GM18508 (cell line): ENCODE data around the gene GPR78.

Experiments used
- ATAC-seq: cut with Tn5 transposase; IDR thresholded peaks from one replicate; pipeline ENCODE4 v1.9.1; 2021; ENCODE audit warnings: moderate number of reproducible peaks; ENCODE audit not compliant: insufficient read depth, unreplicated experiment

Gene GPR78

GRCh38 chr4:8545439-8545765 lies 34.8 kb upstream of the GPR78 start:
- ATAC-seq: no peak

- ATAC-seq: no peak
Observed at GRCh38 chr4:8546766-8547107, 33.5 kb upstream of the GPR78 start.

DNA sequence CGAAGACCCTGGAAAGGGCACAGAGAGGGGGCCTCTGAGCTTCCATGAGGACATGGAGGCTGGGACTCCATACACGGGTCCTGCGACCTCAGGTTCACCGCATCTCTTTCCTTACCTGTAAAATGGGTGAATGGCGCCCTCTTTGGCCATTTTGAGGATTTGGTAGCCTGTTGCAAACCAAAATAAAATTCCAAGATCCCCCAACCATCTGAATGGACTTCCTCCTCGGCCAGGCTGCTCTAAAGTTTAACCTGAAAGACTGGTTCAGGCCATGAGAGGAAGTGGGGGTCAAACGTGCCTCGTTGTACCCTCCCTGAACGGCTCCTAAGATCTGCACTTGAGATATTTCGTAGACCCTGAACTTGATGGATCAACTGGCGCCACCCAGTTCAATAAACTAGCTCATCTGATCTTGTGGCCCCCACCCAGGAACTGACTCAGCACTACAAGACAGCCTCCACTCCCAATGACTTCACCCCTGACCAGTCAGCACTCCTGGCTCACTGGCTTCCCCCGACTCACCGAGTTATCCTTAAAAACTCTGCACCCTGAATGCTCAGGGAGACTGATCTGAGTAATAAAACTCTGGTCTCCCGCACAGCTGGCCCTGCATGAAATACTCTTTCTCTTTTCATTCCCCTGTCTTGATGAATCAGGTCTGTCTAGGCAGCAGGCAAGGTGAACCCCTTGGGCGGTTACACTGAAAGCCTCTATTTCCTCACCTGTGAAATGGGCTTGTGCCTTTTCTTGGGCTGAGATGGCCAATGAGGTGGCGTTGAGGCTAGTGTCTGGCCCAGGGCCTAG lies 32.9 kb upstream of the GPR78 start:
- no peak for ATAC-seq

- ATAC-seq: no peak
Observed at GRCh38 chr4:8547912-8548730, 32.1 kb upstream of the GPR78 start.

DNA sequence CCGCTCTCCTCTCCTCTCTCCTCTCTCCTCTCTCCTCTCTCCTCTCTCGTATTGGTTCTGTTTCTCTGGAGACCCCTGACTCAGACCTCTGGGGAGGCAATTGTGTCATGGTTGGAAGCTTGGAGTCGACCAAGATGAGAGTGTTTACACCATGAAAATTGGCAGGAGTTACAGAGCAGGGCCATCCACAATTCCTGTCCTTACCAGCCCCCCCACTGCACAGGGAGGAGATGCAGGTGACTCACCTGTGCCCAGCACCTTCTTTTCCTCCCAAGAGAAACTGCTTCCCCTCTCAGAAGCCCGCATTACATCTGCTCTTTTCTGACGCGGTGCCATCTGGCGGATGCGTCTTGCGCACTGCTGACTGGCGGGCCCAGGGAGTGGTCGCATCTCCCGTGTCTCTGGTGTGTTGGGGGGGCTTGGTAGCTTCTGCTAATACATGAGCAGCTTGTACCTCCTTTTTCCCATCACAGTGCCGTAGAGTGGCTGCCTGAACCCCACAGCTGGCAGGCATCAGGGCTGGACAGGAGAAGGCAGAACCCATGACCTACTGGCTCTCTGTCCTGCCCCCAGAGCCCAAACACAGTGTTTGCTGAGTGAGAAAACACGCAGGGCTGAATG lies 31.4 kb upstream of the GPR78 start:
- ATAC-seq: no peak

- no peak for ATAC-seq
Observed at GRCh38 chr4:8549352-8549931, 30.8 kb upstream of the GPR78 start.

GRCh38 chr4:8550691-8551090 lies 29.5 kb upstream of the GPR78 start:
- no peak for ATAC-seq

GRCh38 chr4:8552024-8552423 lies 28.2 kb upstream of the GPR78 start:
- no peak for ATAC-seq

GRCh38 chr4:8552581-8553205 lies 27.5 kb upstream of the GPR78 start:
- no peak for ATAC-seq

DNA sequence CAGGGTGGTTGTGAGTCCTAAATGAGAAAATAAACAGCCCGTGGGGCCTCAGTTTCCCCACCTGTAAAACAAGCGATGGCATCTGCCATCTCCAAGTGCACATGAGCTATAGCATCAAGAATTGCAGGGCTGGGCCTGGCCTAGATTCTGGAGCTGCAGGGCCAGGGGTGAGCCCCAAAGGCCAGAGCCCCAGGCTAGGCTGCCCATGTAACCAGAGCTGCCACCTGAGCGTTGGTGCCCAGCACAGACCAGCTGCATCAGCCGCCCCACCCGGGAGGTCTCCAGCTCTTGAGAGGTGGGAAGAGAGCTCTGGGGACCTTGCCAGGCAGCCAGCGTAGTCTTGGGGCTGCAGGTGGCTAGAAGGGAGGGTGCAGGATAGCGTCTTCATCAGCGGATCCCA lies 27.0 kb upstream of the GPR78 start:
- no peak for ATAC-seq

- ATAC-seq: no peak
Observed at GRCh38 chr4:8553991-8554405, 26.2 kb upstream of the GPR78 start.

- no peak for ATAC-seq
Observed at GRCh38 chr4:8554555-8555100, 25.6 kb upstream of the GPR78 start.

DNA sequence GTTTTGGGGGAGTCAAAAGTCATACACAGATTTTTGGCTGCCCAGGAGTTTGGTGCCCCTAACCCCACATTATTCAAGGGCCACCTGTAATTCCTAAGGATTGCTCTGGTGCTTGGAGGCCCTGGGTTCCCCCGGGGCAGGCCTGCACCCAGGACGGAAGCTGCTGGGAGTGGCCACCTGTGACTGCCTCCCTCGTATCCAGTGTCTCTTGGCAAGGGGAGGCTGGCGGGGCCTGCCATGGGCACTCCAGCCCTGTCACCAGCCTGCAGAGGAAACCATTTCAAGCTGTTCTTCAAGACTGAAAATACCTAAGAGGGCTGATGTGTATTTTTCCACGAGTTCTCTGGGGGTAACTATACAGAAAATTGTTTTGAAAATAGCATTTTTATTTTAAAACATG lies 24.5 kb upstream of the GPR78 start:
- ATAC-seq: no peak

DNA sequence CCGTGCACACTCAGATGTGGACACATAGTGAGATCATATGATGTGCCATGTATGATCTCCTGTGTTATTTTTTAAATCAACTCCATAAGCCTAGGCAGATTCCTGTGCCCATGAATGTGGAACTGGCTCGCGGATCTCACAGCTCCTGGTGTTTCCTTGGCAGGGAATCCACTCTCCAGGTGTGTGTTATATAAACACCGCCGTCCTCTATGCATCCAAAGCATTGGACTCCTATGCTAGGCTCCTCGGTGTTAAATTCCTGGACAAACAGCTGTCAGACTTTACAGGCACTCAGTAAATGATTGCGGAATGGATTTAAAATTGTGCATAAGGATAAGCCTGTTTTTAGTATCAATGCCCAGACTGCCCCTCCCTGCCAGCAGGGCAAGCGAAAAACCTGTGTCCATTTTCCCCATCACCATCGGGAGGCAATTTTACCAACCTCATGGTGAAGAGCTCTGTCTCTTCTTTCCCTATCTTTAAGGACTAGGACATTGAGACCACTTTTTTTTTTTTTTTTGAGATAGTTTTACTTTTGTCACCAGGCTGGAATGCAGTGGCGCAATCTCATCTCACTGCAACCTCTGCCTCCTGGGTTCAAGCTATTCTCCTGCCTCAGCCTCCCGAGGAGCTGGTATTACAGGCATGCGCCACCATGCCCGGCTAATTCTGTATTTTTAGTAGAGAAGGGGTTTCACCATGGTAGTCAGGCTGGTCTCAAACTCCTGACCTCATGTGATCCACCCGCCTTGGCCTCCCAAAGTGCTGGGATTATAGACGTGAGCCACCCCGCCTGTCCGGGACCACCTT lies 23.6 kb upstream of the GPR78 start:
- ATAC-seq: no peak

- ATAC-seq: no peak
Observed at GRCh38 chr4:8557151-8558076, 22.8 kb upstream of the GPR78 start.

DNA sequence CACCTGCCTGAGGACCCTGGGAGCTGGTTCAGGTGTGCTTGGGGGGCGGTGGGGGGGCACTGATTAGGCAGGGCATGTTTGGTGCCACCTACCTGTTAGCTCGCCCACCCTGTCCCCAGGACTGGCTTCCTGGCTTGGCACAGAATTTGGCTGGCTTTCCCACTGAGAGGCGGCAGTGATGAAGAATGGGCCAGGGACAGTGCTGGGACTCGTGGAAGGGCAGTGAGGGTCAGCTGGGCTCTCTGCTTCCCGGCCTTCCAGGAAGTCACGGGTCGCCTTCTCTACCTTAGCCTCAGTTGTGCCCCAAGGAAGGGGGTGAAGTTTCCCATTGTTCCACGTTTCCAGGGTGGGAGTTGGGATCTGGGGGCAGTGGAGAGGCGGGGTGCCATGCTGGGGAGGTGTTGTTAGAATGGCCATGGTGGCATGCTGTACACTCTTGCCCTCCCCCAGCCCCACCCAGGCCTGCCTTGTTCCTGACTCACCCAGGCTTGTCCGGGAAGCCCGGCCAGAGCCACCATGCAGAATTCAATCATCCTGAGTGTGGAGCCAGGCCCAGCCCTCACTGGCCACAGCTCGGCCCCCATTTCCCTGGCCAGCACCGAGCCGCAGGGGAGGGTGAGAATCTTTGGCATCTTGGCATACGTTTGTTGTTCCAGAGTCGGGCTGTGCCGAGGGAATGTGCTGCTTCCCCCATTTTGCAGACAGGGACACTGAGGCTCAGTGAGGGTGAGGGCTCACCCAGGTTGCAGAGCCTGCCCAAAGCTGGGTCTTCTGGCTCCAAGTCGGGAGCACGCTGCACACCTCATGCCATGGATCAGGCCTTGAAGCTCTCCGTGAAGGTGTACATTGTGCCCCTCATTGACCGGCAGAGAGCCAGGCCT lies 21.9 kb upstream of the GPR78 start:
- no peak for ATAC-seq

DNA sequence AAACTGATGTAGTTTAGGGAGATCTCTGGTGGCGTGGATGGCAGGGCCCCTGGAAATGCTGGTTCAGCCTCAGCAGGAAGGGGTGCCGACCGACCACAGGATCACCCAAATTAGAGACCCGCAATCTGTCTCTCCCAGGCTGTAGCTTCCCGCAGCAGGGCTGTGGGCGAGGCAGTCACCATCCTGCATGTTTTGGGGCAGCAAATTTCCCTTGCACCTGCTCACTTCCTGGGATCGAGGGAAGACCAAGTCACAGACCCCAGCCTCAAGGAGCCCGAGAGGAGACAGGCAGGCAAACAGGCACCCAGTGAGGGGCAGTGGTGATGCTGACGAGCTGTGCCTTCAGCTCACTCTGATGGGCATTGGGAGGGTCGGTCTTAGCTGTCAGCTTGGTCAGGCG lies 21.2 kb upstream of the GPR78 start:
- ATAC-seq: no peak
